ENCODE results near the gene EIF2B1. TPM values are rescaled to one million over a fixed set of nuclear protein-coding genes. Genes with fewer than 3 reads are reported as not detected.
A peak's percentile ranks its signal among the peaks of the same experiment; 100 is the strongest.

Gene EIF2B1
- total RNA-seq, 1 experiment from 2014 or later: 59.8 TPM

- no peaks in the 10 kb centered on the region for H3K27me3 ChIP-seq (ENCODE audit: insufficient read depth, low read length)
- no peak overlapping the region for H2BK120ac ChIP-seq (ENCODE audit: low read depth, low read length, poor library complexity, severe bottlenecking)
- H3K9me3 ChIP-seq (ENCODE audit: control insufficient read depth, low read depth, low read length): no peaks in the 10 kb centered on the region
- no peak overlapping the region for H2BK5ac ChIP-seq (ENCODE audit: insufficient read length, low read length)
- no peak for TF ChIP-seq CTCF (conservative IDR thresholded peaks at IDR 0.05)
- H3K18ac ChIP-seq (ENCODE audit: insufficient read length, low read depth, low read length): no peak overlapping the region
- no peak overlapping the region for H2BK15ac ChIP-seq (ENCODE audit: low read depth, low read length)
- no peak overlapping the region for H2BK20ac ChIP-seq (ENCODE audit: low read depth, low read length, poor library complexity, severe bottlenecking)
- H4K91ac ChIP-seq (ENCODE audit: insufficient read length, low read depth, low read length): no peak overlapping the region
- H2BK12ac ChIP-seq (ENCODE audit: insufficient read length, low read depth, low read length): no peak overlapping the region
- H4K5ac ChIP-seq (ENCODE audit: insufficient read length, low read depth, low read length): no peak overlapping the region
- DNase-seq: no peak
- no peak overlapping the region for H3K4ac ChIP-seq (ENCODE audit: low read depth, low read length)
- Mint-ChIP-seq H3K4me3 (peak overlapping the region; percentile 89 to 93), H3K9me3 (no peaks in the 10 kb centered on the region), H3K4me1 (peaks cover 3 to 9% of the 10 kb centered on the region in 2 experiments), H3K36me3 (ENCODE audit: insufficient read depth in 1 of 3, low read depth in 3 of 3) (peaks cover 0 to 11% (median 5%) of the 10 kb centered on the region in 3 experiments; a peak in 3 of 7 replicates), H3K27me3 (ENCODE audit: low read depth) (no peaks in the 10 kb centered on the region), H3K27ac (no peak overlapping the region)
- no peak overlapping the region for H3K9ac ChIP-seq (ENCODE audit: extremely low read depth, insufficient read length, low read length)
- no peaks in the 10 kb centered on the region for H3K79me2 ChIP-seq (ENCODE audit: insufficient read depth, low read length)
- no peak overlapping the region for H3K14ac ChIP-seq (ENCODE audit: insufficient read depth, low read length)
- H2AFZ ChIP-seq (ENCODE audit: low read length): no peak overlapping the region
- no peak overlapping the region for H3K56ac ChIP-seq (ENCODE audit: insufficient read length, low read depth, low read length)
- H3K23ac ChIP-seq (ENCODE audit: insufficient read length, low read depth, low read length): no peak overlapping the region
- no peak overlapping the region for H2AK5ac ChIP-seq (ENCODE audit: insufficient read length, low read length)
- no peak overlapping the region for H4K8ac ChIP-seq (replicated peaks; ENCODE audit: insufficient read length, low read depth, low read length)
- no CpG with 5 or more reads among the region's 6 CpGs for WGBS (ENCODE audit: extremely low coverage, insufficient read length, low lambda C conversion rate)
- no peaks in the 10 kb centered on the region for H3K4me1 ChIP-seq (ENCODE audit: insufficient read depth, low read length)
- no peak overlapping the region for H3T11ph ChIP-seq (ENCODE audit: low read length)
- H3K79me1 ChIP-seq (ENCODE audit: insufficient read depth, low read depth, low read length, poor library complexity, severe bottlenecking): no peaks in the 10 kb centered on the region
- H3K4me2 ChIP-seq (ENCODE audit: insufficient read depth, insufficient read length, low read length): peak overlapping the region; percentile 89
- peaks cover 5% of the 10 kb centered on the region for H3K23me2 ChIP-seq (ENCODE audit: insufficient read length, low read depth, low read length, poor library complexity, severe bottlenecking)
- H4K20me1 ChIP-seq (ENCODE audit: control insufficient read depth, insufficient read depth, insufficient read length): no peaks in the 10 kb centered on the region
- no peak overlapping the region for H3K27ac ChIP-seq (ENCODE audit: insufficient read length, low read depth, low read length)
Observed at GRCh38 chr12:123671876-123672275, 38.4 kb upstream of the EIF2B1 start.
